GM21619 (cell line): ENCODE data around the gene ECI1.

Source experiments
- ATAC-seq: cut with Tn5 transposase; IDR thresholded peaks from one replicate; pipeline ENCODE4 v1.9.1; 2021; ENCODE audit not compliant: unreplicated experiment

The ECI1 gene

DNA sequence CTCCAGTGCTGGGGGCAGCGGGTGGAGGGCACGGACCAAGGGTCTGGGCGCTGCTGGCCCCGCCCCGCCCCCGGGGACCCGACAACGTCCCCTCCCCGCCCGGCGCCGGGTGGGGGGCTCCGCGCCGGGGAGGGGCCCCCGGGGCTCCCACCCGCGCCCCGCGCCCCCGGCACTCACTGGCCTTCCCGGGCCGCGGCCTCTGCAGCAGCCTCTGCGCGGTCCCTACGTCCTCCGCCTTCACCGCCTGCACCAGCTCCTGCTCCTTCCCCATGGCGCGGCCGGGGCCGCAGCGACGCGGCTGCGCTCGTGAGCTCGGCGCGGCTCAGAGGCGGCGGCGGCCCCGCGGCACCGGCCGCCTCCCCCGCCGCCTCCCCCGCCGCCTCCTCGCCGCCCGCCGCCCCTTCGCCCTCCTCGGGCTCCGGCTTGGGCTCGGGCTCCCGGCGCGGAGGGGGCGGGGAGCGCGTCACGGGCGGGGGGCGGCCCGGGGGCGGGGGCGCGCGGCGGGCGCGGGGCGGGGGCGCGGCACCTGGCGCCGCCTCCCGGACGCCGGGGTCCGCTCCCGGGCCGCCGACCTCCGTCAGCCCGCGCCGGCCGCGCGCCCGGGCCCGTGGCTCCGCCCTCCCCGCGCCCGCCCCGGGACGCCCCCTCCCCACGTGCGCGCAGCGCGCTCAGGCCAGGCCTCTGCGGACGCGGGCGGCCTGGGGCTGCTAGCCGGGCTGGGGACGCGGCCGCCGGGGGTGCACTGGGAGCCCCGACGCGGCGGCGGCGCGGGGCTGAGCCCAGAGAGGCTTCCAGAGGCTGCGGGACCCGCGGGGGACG, 55.0 kb downstream of the ECI1 start, which contains the start of gene CASKIN1:
CASKIN1 (minus strand) TSS at position 444 of the 819 bp plus-strand sequence; CDS start at position 271, 173 bp downstream.
- no peak for ATAC-seq

GRCh38 chr16:2195322-2196161, 55.8 kb downstream of the ECI1 start:
- no peak for ATAC-seq

GRCh38 chr16:2194852-2195321, 56.5 kb downstream of the ECI1 start:
- no peak for ATAC-seq

DNA sequence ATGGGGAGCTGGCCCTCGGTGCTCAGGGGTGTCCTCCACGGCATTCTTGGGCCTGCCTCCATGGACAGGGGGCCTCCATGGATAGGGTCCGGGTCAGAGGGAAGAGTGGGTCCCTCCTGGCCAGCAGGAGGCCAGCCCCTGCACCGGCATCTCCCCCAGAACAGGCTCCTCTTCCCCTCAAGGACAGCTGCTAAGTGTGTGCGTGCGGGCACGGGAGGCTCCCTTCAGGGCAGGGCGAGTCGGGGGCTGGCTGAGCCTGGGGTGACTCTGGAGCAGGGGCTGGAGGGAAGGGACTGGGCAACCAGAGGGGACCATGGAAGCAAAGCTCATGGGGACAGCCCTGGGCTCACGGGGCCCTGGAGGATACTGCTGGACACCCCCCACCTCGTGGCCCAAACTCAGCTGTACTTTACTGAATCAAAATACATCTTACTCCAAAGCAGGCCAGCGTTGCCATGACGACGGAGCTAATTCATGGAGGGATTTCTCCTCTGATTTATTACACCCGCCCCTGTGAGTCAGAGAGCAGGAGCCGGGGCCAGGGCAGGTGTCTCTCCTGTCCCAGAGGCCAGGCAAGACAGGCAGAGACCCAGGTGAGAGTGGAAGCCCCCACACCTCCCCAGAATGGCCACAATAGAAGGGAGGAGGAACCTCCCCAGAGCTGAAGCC, 57.1 kb downstream of the ECI1 start:
- no peak for ATAC-seq

DNA sequence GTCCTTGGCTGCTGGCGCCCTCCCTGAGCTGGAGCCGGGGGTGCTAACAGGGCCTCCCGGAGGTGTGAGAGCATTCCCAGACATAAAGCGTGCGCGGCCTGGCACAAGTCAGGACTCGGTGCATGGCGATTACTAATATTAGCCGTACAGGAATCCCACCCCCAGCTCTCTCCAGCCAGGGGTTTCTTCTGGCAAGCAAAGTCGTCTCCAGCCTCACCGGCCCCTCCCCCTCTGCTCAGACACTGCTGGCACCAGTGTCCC, 60.0 kb downstream of the ECI1 start:
- ATAC-seq: no peak

GRCh38 chr16:2190659-2191445, 60.5 kb downstream of the ECI1 start:
- no peak for ATAC-seq

- ATAC-seq: no peak
Observed at GRCh38 chr16:2190002-2190658, 61.3 kb downstream of the ECI1 start.
